Ascending aorta (tissue), 2 donors: ENCODE measurements around the gene PIEZO2. TPM values are rescaled to one million over a fixed set of nuclear protein-coding genes. Genes with fewer than 3 reads are reported as not detected.

Experiments
- DNase-seq, 2 donors: peaks; one replicate each; pipeline ENCODE4 v3.0.0-alpha.2; 2019; ENCODE audit warnings: low spot score in 2 of 2
- H3K27ac ChIP-seq, 2 donors: fragments of 200-600 bp; sonication (generic); one replicate each; pipeline ENCODE4 v1.5.1; 2016 to 2017; ENCODE audit warnings: mild to moderate bottlenecking in 1 of 2
- H3K27me3 ChIP-seq: fragments of 200-600 bp; sonication (generic); one replicate; pipeline ENCODE4 v1.5.1; 2017
- H3K36me3 ChIP-seq, 2 donors: fragments of 200-600 bp; sonication (generic); one replicate each; pipeline ENCODE4 v1.5.1; 2016
- H3K4me1 ChIP-seq, 2 donors: fragments of 200-600 bp; sonication (generic); one replicate each; pipeline ENCODE4 v1.5.1; 2016 to 2017; ENCODE audit warnings: mild to moderate bottlenecking in 1 of 2
- H3K4me3 ChIP-seq, 2 donors: fragments of 200-600 bp; sonication (generic); one replicate each; pipeline ENCODE4 v1.5.1; 2016 to 2017; ENCODE audit warnings: mild to moderate bottlenecking in 1 of 2
- H3K9me3 ChIP-seq, 2 donors: fragments of 200-600 bp; sonication (generic); one replicate each; pipeline ENCODE4 v1.5.1; 2016
- CTCF ChIP-seq, 3 experiments: fragments of 200-600 bp in 2 of 3; fragments of 450-650 bp in 1 of 3; sonication (generic) in 2 of 3; IDR thresholded peaks; one replicate each; pipeline ENCODE4 v1.5.1; 2016 to 2019; ENCODE audit warnings: antibody characterized with exemption in 3 of 3, mild to moderate bottlenecking in 1 of 3, moderate library complexity in 1 of 3
- intact Hi-C: fragments of 100-400 bp; cut with DNase I; formaldehyde crosslinking; loops from one replicate; pipeline ENCODE4 v1.15.1; 2023
- total RNA-seq: library from RNA; depleted of rRNA; stranded (reverse); fragments of >200 nt; gene quantifications from one replicate; pipeline ENCODE4 v1.1.0, GENCODE V29; 2016

The PIEZO2 gene
- total RNA-seq, 1 donor from 2014 or later, result 3.1 TPM

GRCh38 chr18:10814336-10814735, 335.0 kb downstream of the PIEZO2 start:
- Histone ChIP-seq H3K27me3 (no peaks in the 10 kb centered on the region), H3K4me3 (no peak overlapping the region), H3K9me3 (no peaks in the 10 kb centered on the region), H3K36me3 (no peaks in the 10 kb centered on the region), H3K27ac (no peak overlapping the region), H3K4me1 (no peaks in the 10 kb centered on the region)
- intact Hi-C loops, result no loop called here
- TF ChIP-seq CTCF (IDR thresholded peaks at IDR 0.05), result no peak
- no peak for DNase-seq

- DNase-seq, result no peak
- no peaks in the 10 kb centered on the region for H3K27me3 ChIP-seq
- no peaks in the 10 kb centered on the region for H3K4me1 ChIP-seq
- H3K36me3 ChIP-seq, result no peaks in the 10 kb centered on the region
- H3K27ac ChIP-seq, result no peak overlapping the region
- no peak for TF ChIP-seq CTCF (IDR thresholded peaks at IDR 0.05)
- H3K4me3 ChIP-seq, result no peak overlapping the region
- H3K9me3 ChIP-seq, result no peaks in the 10 kb centered on the region
- intact Hi-C loops, result no loop called here
These were observed 343.7 kb downstream of the PIEZO2 start for GRCh38 chr18:10805587-10806118.

GRCh38 chr18:10804126-10804525, 345.2 kb downstream of the PIEZO2 start:
- no peak for TF ChIP-seq CTCF (IDR thresholded peaks at IDR 0.05)
- Histone ChIP-seq H3K27me3 (no peaks in the 10 kb centered on the region), H3K27ac (no peak overlapping the region), H3K4me1 (no peaks in the 10 kb centered on the region), H3K36me3 (no peaks in the 10 kb centered on the region), H3K4me3 (no peak overlapping the region), H3K9me3 (no peaks in the 10 kb centered on the region)
- intact Hi-C loops, result no loop called here
- no peak for DNase-seq

GRCh38 chr18:10798727-10799550, 350.4 kb downstream of the PIEZO2 start:
- intact Hi-C loops, result no loop called here
- no peak overlapping the region for H3K27ac ChIP-seq
- no peaks in the 10 kb centered on the region for H3K9me3 ChIP-seq
- TF ChIP-seq CTCF (IDR thresholded peaks at IDR 0.05), result no peak
- no peaks in the 10 kb centered on the region for H3K27me3 ChIP-seq
- H3K36me3 ChIP-seq, result no peaks in the 10 kb centered on the region
- H3K4me3 ChIP-seq, result no peak overlapping the region
- H3K4me1 ChIP-seq, result no peaks in the 10 kb centered on the region
- no peak for DNase-seq

GRCh38 chr18:10797896-10798295, 351.5 kb downstream of the PIEZO2 start:
- intact Hi-C loops, result no loop called here
- no peak for DNase-seq
- no peak overlapping the region for H3K27ac ChIP-seq
- no peaks in the 10 kb centered on the region for H3K27me3 ChIP-seq
- no peaks in the 10 kb centered on the region for H3K4me1 ChIP-seq
- no peaks in the 10 kb centered on the region for H3K36me3 ChIP-seq
- no peak overlapping the region for H3K4me3 ChIP-seq
- no peak for TF ChIP-seq CTCF (IDR thresholded peaks at IDR 0.05)
- H3K9me3 ChIP-seq, result no peaks in the 10 kb centered on the region
